ENCODE data around the gene FGF18.

The FGF18 gene

DNA sequence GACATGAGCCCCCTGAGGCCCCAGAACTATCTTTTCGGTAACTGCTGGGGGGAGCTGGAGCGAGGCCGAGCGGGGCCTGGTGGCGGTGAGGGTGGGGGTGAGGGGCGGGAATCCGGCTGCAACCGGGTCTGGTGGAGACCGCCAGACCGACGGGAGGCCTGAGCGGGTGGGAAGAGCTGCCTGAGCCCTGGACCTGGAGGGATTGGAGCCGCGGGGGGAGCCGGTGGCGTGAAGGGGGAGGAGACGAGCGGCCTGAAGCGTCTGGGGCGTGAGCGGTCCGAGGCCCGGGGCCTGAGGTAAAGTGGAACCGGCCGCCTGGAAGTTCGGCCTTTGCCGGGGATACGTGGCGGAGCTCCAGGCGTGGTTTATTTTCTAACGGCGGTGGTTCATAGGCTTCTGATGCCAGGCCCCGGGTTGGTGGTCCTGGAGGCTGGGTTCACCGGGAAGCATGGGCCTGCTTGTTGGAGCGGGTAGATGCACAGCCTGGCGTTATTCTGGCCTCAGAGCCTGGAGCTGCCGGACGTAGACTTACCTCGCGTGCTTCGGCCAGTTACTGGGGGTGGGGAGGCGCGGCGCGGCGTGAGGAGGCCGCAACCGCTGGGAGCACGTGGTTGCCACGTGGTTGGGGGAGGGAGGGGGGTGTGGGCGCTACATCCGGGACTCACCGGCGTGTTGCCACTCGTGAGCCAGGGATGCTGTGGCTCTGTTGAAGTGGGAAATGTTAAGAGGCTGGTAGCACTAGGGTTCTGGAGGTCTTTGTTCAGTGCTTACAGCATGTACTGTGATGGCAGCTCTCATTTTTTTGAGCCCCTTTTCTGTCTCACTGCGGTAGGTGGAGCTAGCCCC, 31.3 kb upstream of the FGF18 start (continued):
- TF ChIP-seq ZNF776 (tag by site-specific recombination; IDR thresholded peaks at IDR 0.05; ENCODE audit: borderline replicate concordance), result no peak
- no peak for TF ChIP-seq KLF1 (tag by site-specific recombination; IDR thresholded peaks at IDR 0.05)
- TF ChIP-seq KLF8 (tag by site-specific recombination; IDR thresholded peaks at IDR 0.05), result no peak
- TF ChIP-seq, protein P1, sequence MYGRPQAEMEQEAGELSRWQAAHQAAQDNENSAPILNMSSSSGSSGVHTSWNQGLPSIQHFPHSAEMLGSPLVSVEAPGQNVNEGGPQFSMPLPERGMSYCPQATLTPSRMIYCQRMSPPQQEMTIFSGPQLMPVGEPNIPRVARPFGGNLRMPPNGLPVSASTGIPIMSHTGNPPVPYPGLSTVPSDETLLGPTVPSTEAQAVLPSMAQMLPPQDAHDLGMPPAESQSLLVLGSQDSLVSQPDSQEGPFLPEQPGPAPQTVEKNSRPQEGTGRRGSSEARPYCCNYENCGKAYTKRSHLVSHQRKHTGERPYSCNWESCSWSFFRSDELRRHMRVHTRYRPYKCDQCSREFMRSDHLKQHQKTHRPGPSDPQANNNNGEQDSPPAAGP (tag by site-specific recombination; IDR thresholded peaks at IDR 0.05), result 0 out of 2 replicates have a peak, but pooled peaks have one; percentile 41
- peak; percentile 91; the same call in 1 of the 2 replicates for TF ChIP-seq ZNF664 (tag by site-specific recombination; IDR thresholded peaks at IDR 0.05)
- TF ChIP-seq ZNF660 (tag by site-specific recombination; IDR thresholded peaks at IDR 0.05), result peak; percentile 16; the same call in 1 of the 2 replicates
- TF ChIP-seq ZNF658 (tag by site-specific recombination; IDR thresholded peaks at IDR 0.05), result no peak
- no peak for TF ChIP-seq ZNF433 (tag by site-specific recombination; IDR thresholded peaks at IDR 0.05; ENCODE audit: low read depth)
- TF ChIP-seq ZBTB20 (tag by site-specific recombination; IDR thresholded peaks at IDR 0.05), result no peak
- TF ChIP-seq ZBTB1 (tag by site-specific recombination; IDR thresholded peaks at IDR 0.05), result peak; percentile 61; the same call in 1 of the 2 replicates
- no peak; the same call in 1 of the 2 replicates for TF ChIP-seq ZNF501 (tag by site-specific recombination; IDR thresholded peaks at IDR 0.05)
- no peak for TF ChIP-seq ZNF549 (tag by site-specific recombination; IDR thresholded peaks at IDR 0.05)
- 0 out of 2 replicates have a peak, but pooled peaks have one; percentile 23 for TF ChIP-seq ZNF121 (tag by site-specific recombination; IDR thresholded peaks at IDR 0.05)
- no peak for TF ChIP-seq ZNF23 (tag by site-specific recombination; IDR thresholded peaks at IDR 0.05; ENCODE audit: borderline replicate concordance)
- TF ChIP-seq ZNF202 (tag by site-specific recombination; IDR thresholded peaks at IDR 0.05; ENCODE audit: borderline replicate concordance), result no peak
- 0 out of 2 replicates have a peak, but pooled peaks have one; percentile 12 for TF ChIP-seq ZNF473 (tag by site-specific recombination; IDR thresholded peaks at IDR 0.05)
- TF ChIP-seq, protein P2, sequence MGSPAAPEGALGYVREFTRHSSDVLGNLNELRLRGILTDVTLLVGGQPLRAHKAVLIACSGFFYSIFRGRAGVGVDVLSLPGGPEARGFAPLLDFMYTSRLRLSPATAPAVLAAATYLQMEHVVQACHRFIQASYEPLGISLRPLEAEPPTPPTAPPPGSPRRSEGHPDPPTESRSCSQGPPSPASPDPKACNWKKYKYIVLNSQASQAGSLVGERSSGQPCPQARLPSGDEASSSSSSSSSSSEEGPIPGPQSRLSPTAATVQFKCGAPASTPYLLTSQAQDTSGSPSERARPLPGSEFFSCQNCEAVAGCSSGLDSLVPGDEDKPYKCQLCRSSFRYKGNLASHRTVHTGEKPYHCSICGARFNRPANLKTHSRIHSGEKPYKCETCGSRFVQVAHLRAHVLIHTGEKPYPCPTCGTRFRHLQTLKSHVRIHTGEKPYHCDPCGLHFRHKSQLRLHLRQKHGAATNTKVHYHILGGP (tag by site-specific recombination; IDR thresholded peaks at IDR 0.05), result no peak
- TF ChIP-seq KLF9 (tag by site-specific recombination; IDR thresholded peaks at IDR 0.05; ENCODE audit: low read depth), result peak; percentile 96
- TF ChIP-seq ZNF114 (tag by site-specific recombination; IDR thresholded peaks at IDR 0.05), result no peak
- peak; percentile 53 for TF ChIP-seq EGR2 (tag by site-specific recombination; IDR thresholded peaks at IDR 0.05; ENCODE audit: low read depth)
- TF ChIP-seq, protein P3, sequence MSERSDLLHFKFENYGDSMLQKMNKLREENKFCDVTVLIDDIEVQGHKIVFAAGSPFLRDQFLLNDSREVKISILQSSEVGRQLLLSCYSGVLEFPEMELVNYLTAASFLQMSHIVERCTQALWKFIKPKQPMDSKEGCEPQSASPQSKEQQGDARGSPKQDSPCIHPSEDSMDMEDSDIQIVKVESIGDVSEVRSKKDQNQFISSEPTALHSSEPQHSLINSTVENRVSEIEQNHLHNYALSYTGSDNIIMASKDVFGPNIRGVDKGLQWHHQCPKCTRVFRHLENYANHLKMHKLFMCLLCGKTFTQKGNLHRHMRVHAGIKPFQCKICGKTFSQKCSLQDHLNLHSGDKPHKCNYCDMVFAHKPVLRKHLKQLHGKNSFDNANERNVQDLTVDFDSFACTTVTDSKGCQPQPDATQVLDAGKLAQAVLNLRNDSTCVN (tag by site-specific recombination; optimal IDR thresholded peaks at IDR 0.05), result no peak
- TF ChIP-seq ZBTB8A (tag by site-specific recombination; IDR thresholded peaks at IDR 0.05), result 0 out of 2 replicates have a peak, but pooled peaks have one; percentile 6
- TF ChIP-seq ZNF571 (tag by site-specific recombination; IDR thresholded peaks at IDR 0.05), result no peak
- TF ChIP-seq ZNF561 (tag by site-specific recombination; IDR thresholded peaks at IDR 0.05; ENCODE audit: borderline replicate concordance), result 0 out of 2 replicates have a peak, but pooled peaks have one; percentile 5
- TF ChIP-seq OVOL3 (tag by site-specific recombination; IDR thresholded peaks at IDR 0.05), result no peak
- TF ChIP-seq ZNF624 (tag by site-specific recombination; IDR thresholded peaks at IDR 0.05), result no peak
- TF ChIP-seq WT1 (tag by site-specific recombination; IDR thresholded peaks at IDR 0.05), result peak; percentile 40; the same call in 1 of the 2 replicates
- no peak for TF ChIP-seq ZNF169 (tag by site-specific recombination; IDR thresholded peaks at IDR 0.05)
- peak; percentile 57; the same call in 1 of the 2 replicates for TF ChIP-seq ZIC2 (tag by site-specific recombination; IDR thresholded peaks at IDR 0.05)
- TF ChIP-seq, protein P4, sequence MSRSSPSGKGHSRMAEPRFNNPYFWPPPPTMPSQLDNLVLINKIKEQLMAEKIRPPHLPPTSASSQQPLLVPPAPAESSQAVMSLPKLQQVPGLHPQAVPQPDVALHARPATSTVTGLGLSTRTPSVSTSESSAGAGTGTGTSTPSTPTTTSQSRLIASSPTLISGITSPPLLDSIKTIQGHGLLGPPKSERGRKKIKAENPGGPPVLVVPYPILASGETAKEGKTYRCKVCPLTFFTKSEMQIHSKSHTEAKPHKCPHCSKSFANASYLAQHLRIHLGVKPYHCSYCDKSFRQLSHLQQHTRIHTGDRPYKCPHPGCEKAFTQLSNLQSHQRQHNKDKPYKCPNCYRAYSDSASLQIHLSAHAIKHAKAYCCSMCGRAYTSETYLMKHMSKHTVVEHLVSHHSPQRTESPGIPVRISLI (tag by site-specific recombination; IDR thresholded peaks at IDR 0.05), result no peak
- TF ChIP-seq, protein P5, sequence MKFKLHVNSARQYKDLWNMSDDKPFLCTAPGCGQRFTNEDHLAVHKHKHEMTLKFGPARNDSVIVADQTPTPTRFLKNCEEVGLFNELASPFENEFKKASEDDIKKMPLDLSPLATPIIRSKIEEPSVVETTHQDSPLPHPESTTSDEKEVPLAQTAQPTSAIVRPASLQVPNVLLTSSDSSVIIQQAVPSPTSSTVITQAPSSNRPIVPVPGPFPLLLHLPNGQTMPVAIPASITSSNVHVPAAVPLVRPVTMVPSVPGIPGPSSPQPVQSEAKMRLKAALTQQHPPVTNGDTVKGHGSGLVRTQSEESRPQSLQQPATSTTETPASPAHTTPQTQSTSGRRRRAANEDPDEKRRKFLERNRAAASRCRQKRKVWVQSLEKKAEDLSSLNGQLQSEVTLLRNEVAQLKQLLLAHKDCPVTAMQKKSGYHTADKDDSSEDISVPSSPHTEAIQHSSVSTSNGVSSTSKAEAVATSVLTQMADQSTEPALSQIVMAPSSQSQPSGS (tag by site-specific recombination; IDR thresholded peaks at IDR 0.05; ENCODE audit: low read depth), result no peak
